GM12878 (cell line): ENCODE measurements around the gene C19orf12. TPM values are rescaled to one million over a fixed set of nuclear protein-coding genes. Genes with fewer than 3 reads are reported as not detected.

Source experiments
- ATAC-seq: fragments of 200-7000 bp; cut with Tn5 transposase; 3 replicates; pipeline ENCODE4 v1.9.1; 2020; ENCODE audit warnings: mild to moderate bottlenecking, moderate library complexity
- BruUV-seq: library from RNA; stranded (reverse); fragments of 400-500 nt; replicated peaks from 2 replicates; lab custom pipeline; 2021; lab: Mats Ljungman, UMichigan
- CTCF ChIA-PET: fragments of 300-600 bp; sonication (Branson Sonifier 250); formaldehyde crosslinking; extraction: SDS; loops from one replicate; lab custom pipeline; 2021; ENCODE audit warnings: inconsistent platforms; lab: Yijun Ruan, JAX
- POLR2A ChIA-PET: fragments of 350-600 bp; formaldehyde crosslinking; extraction: SDS; loops from one replicate; lab custom pipeline; 2021; ENCODE audit warnings: inconsistent platforms; lab: Charles Lee
- RAD21 ChIA-PET: fragments of 300-600 bp; sonication (Branson Sonifier 250); formaldehyde crosslinking; loops from one replicate; lab custom pipeline; 2023; ENCODE audit warnings: antibody characterized with exemption; ENCODE audit not compliant: unreplicated experiment; lab: Charles Lee
- SMC1A ChIA-PET: fragments of 300-600 bp; sonication (Branson Sonifier 250); formaldehyde crosslinking; loops from one replicate; lab custom pipeline; 2023; ENCODE audit not compliant: unreplicated experiment, uncharacterized antibody; lab: Charles Lee
- DNase-seq: peaks from one replicate; pipeline ENCODE4 v3.0.0-alpha.2; 2011; ENCODE audit warnings: low read depth, low spot score
- FAIRE-seq: peaks from 3 replicates; lab custom pipeline; 2011; peaks lifted over from hg19 to GRCh38; lab: Jason Lieb, UNC
- H2AFZ ChIP-seq: 2 replicates; pipeline ENCODE4 v1.6.0; 2011; ENCODE audit warnings: low read depth, low read length, control low read depth; ENCODE audit not compliant: control insufficient read depth
- H3K27ac ChIP-seq: 2 replicates; pipeline ENCODE4 v1.5.1; 2011; ENCODE audit warnings: control low read depth; ENCODE audit not compliant: control insufficient read depth, insufficient read depth
- H3K27me3 ChIP-seq, 2 experiments: replicated peaks in 1 of 2; 2 replicates each; pipeline versions ENCODE4 v1.6.0 to v1.6.1; 2011; ENCODE audit warnings: low read length in 1 of 2; ENCODE audit not compliant: control insufficient read depth in 2 of 2, insufficient read depth in 2 of 2
- H3K36me3 ChIP-seq, 2 experiments: 2 replicates each; pipeline ENCODE4 v1.5.1; 2011; ENCODE audit warnings: low read length in 1 of 2; ENCODE audit not compliant: control insufficient read depth in 2 of 2, insufficient read depth in 2 of 2
- H3K4me1 ChIP-seq: 2 replicates; pipeline ENCODE4 v1.6.1; 2011; ENCODE audit warnings: mild to moderate bottlenecking, low read length, moderate library complexity, mixed read lengths; ENCODE audit not compliant: control insufficient read depth, insufficient read depth
- H3K4me2 ChIP-seq: 2 replicates; pipeline ENCODE4 v1.6.0; 2011; ENCODE audit warnings: control low read depth; ENCODE audit not compliant: control insufficient read depth, insufficient read depth
- H3K4me3 ChIP-seq: fragments of 200-600 bp; sonication (generic); 2 replicates; pipeline ENCODE4 v1.5.1; 2016
- H3K79me2 ChIP-seq: 2 replicates; pipeline ENCODE4 v1.6.0; 2011; ENCODE audit warnings: low read length; ENCODE audit not compliant: control insufficient read depth, insufficient read depth
- H3K9ac ChIP-seq: 2 replicates; pipeline ENCODE4 v1.8.0; 2011; ENCODE audit warnings: low read length, control low read depth, mixed read lengths; ENCODE audit not compliant: control insufficient read depth, insufficient read depth
- H3K9me3 ChIP-seq: replicated peaks from 3 replicates; pipeline ENCODE4 v1.5.1; 2011; ENCODE audit warnings: mild to moderate bottlenecking, low read length; ENCODE audit not compliant: control insufficient read depth, insufficient read depth
- H4K20me1 ChIP-seq: 2 replicates; pipeline ENCODE4 v1.6.0; 2011; ENCODE audit not compliant: control insufficient read depth, insufficient read depth
- GABPA ChIP-seq: IDR thresholded peaks from 2 replicates; pipeline ENCODE4 v1.6.1; 2014; ENCODE audit warnings: antibody characterized with exemption, low read depth, mild to moderate bottlenecking, inconsistent platforms
- HDGF ChIP-seq: fragments of 450-650 bp; IDR thresholded peaks from 2 replicates; pipeline ENCODE4 v1.6.1; 2016; ENCODE audit warnings: antibody characterized with exemption
- IKZF1 ChIP-seq: fragments of 450-650 bp; conservative IDR thresholded peaks from 2 replicates; pipeline ENCODE4 v1.6.1; 2017; ENCODE audit warnings: antibody characterized with exemption, mild to moderate bottlenecking
- MEF2B ChIP-seq: fragments of 450-650 bp; IDR thresholded peaks from 2 replicates; pipeline ENCODE4 v1.6.1; 2018; ENCODE audit warnings: mild to moderate bottlenecking, moderate library complexity; ENCODE audit not compliant: partially characterized antibody, poor library complexity, severe bottlenecking
- MYC ChIP-seq: IDR thresholded peaks from 2 replicates; pipeline ENCODE4 v1.6.1; 2011; ENCODE audit warnings: mild to moderate bottlenecking, low read length, moderate library complexity, inconsistent platforms; ENCODE audit not compliant: insufficient read depth, insufficient replicate concordance, insufficient read length, severe bottlenecking
- PAX5 ChIP-seq: IDR thresholded peaks from 2 replicates; pipeline ENCODE4 v1.6.1; 2011; ENCODE audit warnings: low read depth, low read length, borderline replicate concordance
- POU2F2 ChIP-seq: IDR thresholded peaks from 3 replicates; pipeline ENCODE4 v1.6.1; 2011; ENCODE audit warnings: low read depth, mild to moderate bottlenecking, low read length, borderline replicate concordance
- RAD21 ChIP-seq: IDR thresholded peaks from 2 replicates; pipeline ENCODE4 v1.6.1; 2011; ENCODE audit warnings: mild to moderate bottlenecking, low read depth, low read length, moderate library complexity; ENCODE audit not compliant: insufficient read depth
- USF1 ChIP-seq: IDR thresholded peaks from 2 replicates; pipeline ENCODE4 v1.6.1; 2011; ENCODE audit warnings: borderline replicate concordance, low read depth, mild to moderate bottlenecking, moderate library complexity, mixed read lengths, low read length; ENCODE audit not compliant: insufficient read depth; ENCODE audit errors: extremely low read length
- USF2 ChIP-seq: IDR thresholded peaks from 2 replicates; pipeline ENCODE4 v1.6.1; 2011; ENCODE audit warnings: low read depth, low read length, improper control_type of control experiment, borderline replicate concordance
- ZNF207 ChIP-seq: fragments of 450-650 bp; IDR thresholded peaks from 2 replicates; pipeline ENCODE4 v1.6.1; 2014; ENCODE audit warnings: antibody characterized with exemption, mild to moderate bottlenecking, borderline replicate concordance
- ZSCAN29 ChIP-seq: fragments of 450-650 bp; IDR thresholded peaks from 2 replicates; pipeline ENCODE4 v1.6.1; 2017; ENCODE audit warnings: mild to moderate bottlenecking, moderate library complexity
- whole genome bisulfite sequencing: methylation state at CpG from one replicate; pipeline ENCODE4 v1.1.6; 2016; ENCODE audit warnings: low lambda C conversion rate; ENCODE audit not compliant: insufficient replicate concordance, insufficient coverage; ENCODE audit errors: missing lambda C conversion rate; 5-methylcytosine and 5-hydroxymethylcytosine counted together
- in situ Hi-C: fragments of 300-500 bp; cut with MboI; formaldehyde crosslinking; loops from 9 replicates; pipeline ENCODE4 v1.14.3; 2018; ENCODE audit warnings: mixed read lengths
- intact Hi-C: fragments of 100-400 bp; cut with micrococcal nuclease; formaldehyde crosslinking; loops from one replicate; pipeline ENCODE4 v1.14.2; 2022; ENCODE audit not compliant: unreplicated experiment
- polyA plus RNA-seq, 11 experiments: library from polyadenylated mRNA; depleted of rRNA in 4 of 11; unstranded in 6 of 11; stranded (reverse) in 5 of 11; fragments of >200 nt; fragmentation: Nextera tagmentation in 4 of 11; fragmentation: Illumina TruSeq in 1 of 11; extraction: Ambion mirVana in 4 of 11; extraction: Trizol in 1 of 11; gene quantifications; 1 replicate in 1 of 11; 2 replicates in 10 of 11; pipeline versions ENCODE4 v1.2.1 to v1.2.3, GENCODE V29; 2011 to 2016; ENCODE audit warnings: inconsistent platforms in 2 of 11, missing spikeins in 2 of 11, low read depth in 1 of 11
- total RNA-seq, 4 experiments: library from RNA; depleted of rRNA in 3 of 4; stranded (reverse); fragments of >200 nt in 3 of 4; fragmentation: Illumina TruSeq in 1 of 4; extraction: Trizol in 1 of 4; gene quantifications; 2 replicates each; pipeline versions ENCODE4 v1.2.1 to v1.2.3, GENCODE V29; 2013 to 2021

C19orf12 gene
- total and polyA plus RNA-seq, 10 of the 15 experiments (the other 5 are each of a cell fraction or from before 2014, with no cell fraction given), result 2.3 to 23.5 (median 20.3) TPM

DNA sequence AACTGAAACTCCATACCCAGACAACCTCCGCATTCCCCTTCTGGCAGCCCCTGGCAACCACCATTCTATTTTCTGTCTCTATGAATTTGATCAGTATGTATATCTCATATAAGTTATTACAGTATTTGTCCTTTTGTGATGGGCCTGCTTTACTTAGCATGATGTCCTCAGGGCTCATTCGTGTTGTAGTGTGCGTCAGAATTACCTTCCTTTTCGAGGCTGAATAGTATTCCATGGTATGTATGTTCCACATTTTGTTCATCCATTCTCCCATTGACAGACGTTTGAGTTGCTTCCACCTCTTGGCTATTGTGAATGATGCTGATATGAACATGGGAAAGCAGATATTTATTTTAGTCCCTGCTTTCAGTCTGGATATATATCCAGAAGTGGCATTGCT lies 44.8 kb downstream of the C19orf12 start:
- H3K79me2 ChIP-seq, result peaks cover 87% of the 10 kb centered on the region

More for the DNA sequence above, 44.8 kb downstream of the C19orf12 start:
- Histone ChIP-seq H3K9ac (no peak overlapping the region), H2AFZ (no peak overlapping the region), H3K4me3 (no peak overlapping the region), H4K20me1 (no peaks in the 10 kb centered on the region), H3K4me2 (peak overlapping the region; percentile 77; the same call in 1 of the 2 replicates), H3K27me3 (no peaks in the 10 kb centered on the region), H3K9me3 (no peaks in the 10 kb centered on the region), H3K36me3 (peaks cover 8 to 16% of the 10 kb centered on the region in 2 experiments), H3K4me1 (peaks cover 65% of the 10 kb centered on the region), H3K27ac (peak overlapping the region; percentile 89; the same call in 1 of the 2 replicates)
- in situ Hi-C loops (no loop called here), intact Hi-C loops (no loop called here)
- 96% methylated on average over 5 of the region's 5 CpGs for WGBS
- ChIA-PET POLR2A (no interaction called here), CTCF (interaction anchor here (3.6 kb wide), 1 partner anchor 59 kb away, joined by 45 read pairs; no protein-coding TSS in a partner anchor), RAD21 (no interaction called here), SMC1A (no interaction called here)
- no peak for ATAC-seq
- DNase-seq, result no peak
- FAIRE-seq, result no peak
- TF ChIP-seq ZSCAN29 (no peak), PAX5 (no peak), USF2 (no peak), MYC (no peak), IKZF1 (no peak), ZNF207 (no peak), RAD21 (no peak), USF1 (no peak), MEF2B (no peak), GABPA (no peak), HDGF (no peak), POU2F2 (no peak)
- BruUV-seq, result no TSS peak
